HepG2 (cell line): Measurements from ENCODE around the gene MYO1C. TPM values are rescaled to one million over a fixed set of nuclear protein-coding genes. Genes with fewer than 3 reads are reported as not detected.

Experiments used
- ATAC-seq: fragments of 200-7000 bp; cut with Tn5 transposase; 3 replicates; pipeline ENCODE4 v1.9.1; 2020; ENCODE audit warnings: mild to moderate bottlenecking, moderate library complexity
- BruUV-seq: library from RNA; stranded (reverse); fragments of 400-500 nt; replicated peaks from 2 replicates; lab custom pipeline; 2021; lab: Mats Ljungman, UMichigan
- CTCF ChIA-PET: fragments of 300-600 bp; formaldehyde crosslinking; extraction: SDS; loops from one replicate; lab custom pipeline; 2021; ENCODE audit warnings: low total read pairs, inconsistent platforms, low intra/inter-chr PET ratio; lab: Yijun Ruan, JAX
- POLR2A ChIA-PET: fragments of 350-600 bp; sonication (Branson Sonifier 250); formaldehyde crosslinking; loops from one replicate; lab custom pipeline; 2020; ENCODE audit warnings: antibody characterized with exemption, inconsistent platforms; lab: Yijun Ruan, JAX
- DNase-seq: peaks from one replicate; pipeline ENCODE4 v3.0.0-alpha.2; 2015; ENCODE audit warnings: low spot score
- FAIRE-seq: peaks from 3 replicates; lab custom pipeline; 2011; peaks lifted over from hg19 to GRCh38; lab: Jason Lieb, UNC
- H2AFZ ChIP-seq: one replicate; pipeline ENCODE4 v1.6.1; 2011; ENCODE audit warnings: low read length, inconsistent platforms
- H3K27ac ChIP-seq: fragments of 300-600 bp; 3 replicates; pipeline ENCODE4 v1.8.0; 2011; ENCODE audit warnings: mixed run types, mild to moderate bottlenecking, mixed read lengths, low read length, inconsistent platforms; ENCODE audit not compliant: insufficient read depth; ENCODE audit errors: extremely low read length
- H3K27me3 ChIP-seq, 2 experiments: fragments of 200-600 bp in 1 of 2; 2 replicates in 1 of 2; 3 replicates in 1 of 2; pipeline versions ENCODE4 v1.6.0 to v1.8.0; 2011; ENCODE audit warnings: low read length in 2 of 2, mild to moderate bottlenecking in 2 of 2, moderate library complexity in 2 of 2, inconsistent platforms in 1 of 2; ENCODE audit not compliant: insufficient read depth in 2 of 2, control insufficient read depth in 1 of 2
- H3K36me3 ChIP-seq, 2 experiments: fragments of 200-600 bp in 1 of 2; replicated peaks in 1 of 2; 2 replicates in 1 of 2; 3 replicates in 1 of 2; pipeline versions ENCODE4 v1.5.1 to v1.8.0; 2011; ENCODE audit warnings: low read length in 2 of 2, inconsistent platforms in 1 of 2; ENCODE audit not compliant: insufficient read depth in 2 of 2, control insufficient read depth in 1 of 2
- H3K4me1 ChIP-seq: 2 replicates; pipeline ENCODE4 v1.5.1; 2012; ENCODE audit warnings: low read length, inconsistent platforms; ENCODE audit not compliant: insufficient read depth
- H3K4me2 ChIP-seq: 2 replicates; pipeline ENCODE4 v1.6.0; 2011; ENCODE audit warnings: low read depth, low read length, inconsistent platforms
- H3K4me3 ChIP-seq, 3 experiments: fragments of 200-600 bp in 1 of 3; sonication (generic), shearing (Covaris generic) in 1 of 3; replicated peaks in 1 of 3; 2 replicates each; pipeline ENCODE4 v1.5.1; 2011 to 2016; ENCODE audit warnings: low read length in 3 of 3, inconsistent platforms in 2 of 3, low read depth in 2 of 3, mild to moderate bottlenecking in 2 of 3, control low read depth in 1 of 3, mixed read lengths in 1 of 3; ENCODE audit not compliant: insufficient read depth in 1 of 3
- H3K79me2 ChIP-seq: one replicate; pipeline ENCODE4 v1.6.1; 2011; ENCODE audit warnings: low read length, inconsistent platforms; ENCODE audit not compliant: insufficient read depth
- H3K9ac ChIP-seq: 2 replicates; pipeline ENCODE4 v1.6.0; 2011; ENCODE audit warnings: mild to moderate bottlenecking, low read depth, low read length, inconsistent platforms; ENCODE audit not compliant: insufficient read depth
- H3K9me3 ChIP-seq: 2 replicates; pipeline ENCODE4 v1.5.1; 2012; ENCODE audit warnings: mild to moderate bottlenecking, low read length
- H4K20me1 ChIP-seq: 2 replicates; pipeline ENCODE4 v1.6.0; 2011; ENCODE audit warnings: inconsistent platforms, mild to moderate bottlenecking, low read length, moderate library complexity; ENCODE audit not compliant: insufficient read depth
- ARNT2 ChIP-seq: sonication (generic); formaldehyde crosslinking; IDR thresholded peaks from 2 replicates; pipeline ENCODE4 v1.8.0; 2022; ENCODE audit warnings: mild to moderate bottlenecking, low read depth, missing genetic modification reagents, moderate library complexity
- CHCHD3 ChIP-seq: sonication (generic); formaldehyde crosslinking; IDR thresholded peaks from 2 replicates; pipeline ENCODE4 v1.8.0; 2022; ENCODE audit warnings: mild to moderate bottlenecking, missing genetic modification reagents, moderate library complexity
- FIP1L1 ChIP-seq: fragments of 200-400 bp; formaldehyde crosslinking; IDR thresholded peaks from 2 replicates; pipeline ENCODE4 v1.6.1; 2018; ENCODE audit warnings: low read depth, mild to moderate bottlenecking, low read length, moderate library complexity, borderline replicate concordance; ENCODE audit not compliant: insufficient read depth
- JUNB ChIP-seq: sonication (generic); formaldehyde crosslinking; IDR thresholded peaks from 2 replicates; pipeline ENCODE4 v1.8.0; 2022; ENCODE audit warnings: missing genetic modification reagents, mild to moderate bottlenecking, borderline replicate concordance
- KDM4B ChIP-seq: sonication (generic); formaldehyde crosslinking; IDR thresholded peaks from 2 replicates; pipeline ENCODE4 v1.4.0; 2020; ENCODE audit warnings: missing genetic modification reagents
- MLLT10 ChIP-seq: sonication (generic); formaldehyde crosslinking; IDR thresholded peaks from 2 replicates; pipeline ENCODE4 v1.4.0; 2020; ENCODE audit warnings: missing genetic modification reagents
- NCOA2 ChIP-seq: sonication (generic); formaldehyde crosslinking; IDR thresholded peaks from 2 replicates; pipeline ENCODE4 v1.8.0; 2022; ENCODE audit warnings: inconsistent platforms
- NKX3-1 ChIP-seq: sonication (generic); formaldehyde crosslinking; IDR thresholded peaks from 2 replicates; pipeline ENCODE4 v1.5.0; 2020; ENCODE audit warnings: missing genetic modification reagents
- ZFP36L2 ChIP-seq: sonication (generic); formaldehyde crosslinking; IDR thresholded peaks from 2 replicates; pipeline ENCODE4 v1.4.0; 2020; ENCODE audit warnings: missing genetic modification reagents
- ZNF230 ChIP-seq: sonication (generic); formaldehyde crosslinking; IDR thresholded peaks from 2 replicates; pipeline ENCODE4 v1.4.0; 2020; ENCODE audit warnings: mild to moderate bottlenecking, missing genetic modification reagents
- ZNF282 ChIP-seq: fragments of 450-650 bp; IDR thresholded peaks from 2 replicates; pipeline ENCODE4 v1.6.1; 2018; ENCODE audit not compliant: partially characterized antibody
- ZNF792 ChIP-seq: IDR thresholded peaks from 2 replicates; pipeline ENCODE4 v1.6.1; 2016
- WGBS: methylation state at CpG from one replicate; pipeline ENCODE4 v1.1.6; 2017; ENCODE audit warnings: low lambda C conversion rate; 5-methylcytosine and 5-hydroxymethylcytosine counted together
- in situ Hi-C: cut with HindIII; loops from 2 replicates; pipeline ENCODE4 v1.10.0; 2017; ENCODE audit warnings: low pct_unique_long_range_greater_than_20kb; ENCODE audit not compliant: extremely low pct_ligation_motif_present
- intact Hi-C: fragments of 100-400 bp; cut with micrococcal nuclease; formaldehyde crosslinking; loops from one replicate; pipeline ENCODE4 v1.10.0; 2022; ENCODE audit not compliant: unreplicated experiment
- polyA plus RNA-seq, 8 experiments: library from polyadenylated mRNA; depleted of rRNA in 3 of 8; stranded (reverse) in 7 of 8; unstranded in 1 of 8; fragments of >200 nt; fragmentation: Illumina TruSeq in 4 of 8; extraction: Trizol in 4 of 8; gene quantifications; 2 replicates each; pipeline versions ENCODE4 v1.2.1 to v1.2.3, GENCODE V29; 2011 to 2016; ENCODE audit warnings: low read depth in 4 of 8, missing spikeins in 1 of 8, mixed read lengths in 1 of 8; ENCODE audit not compliant: insufficient read depth in 1 of 8
- total RNA-seq, 5 experiments: library from RNA; depleted of rRNA; stranded (reverse); fragments of >200 nt; fragmentation: Illumina TruSeq; extraction: Trizol; gene quantifications; 2 replicates each; pipeline ENCODE4 v1.2.3, GENCODE V29; 2016; ENCODE audit warnings: low read depth in 1 of 5
- TF ChIP-seq, protein P1 (sequence below): sonication (generic); formaldehyde crosslinking; IDR thresholded peaks from 2 replicates; pipeline ENCODE4 v1.4.0; 2020; ENCODE audit warnings: missing genetic modification reagents, mild to moderate bottlenecking, borderline replicate concordance
- TF ChIP-seq, protein P2 (sequence below): sonication (generic); formaldehyde crosslinking; IDR thresholded peaks from 2 replicates; pipeline ENCODE4 v1.8.1; 2023; ENCODE audit warnings: mild to moderate bottlenecking, moderate library complexity, missing genetic modification reagents
- TF ChIP-seq, protein P3 (sequence below): sonication (generic); formaldehyde crosslinking; IDR thresholded peaks from 2 replicates; pipeline ENCODE4 v1.5.1; 2020; ENCODE audit warnings: missing genetic modification reagents, mild to moderate bottlenecking, borderline replicate concordance

The MYO1C gene
- total and polyA plus RNA-seq, 2 of the 13 experiments (the other 11 are each of a cell fraction or from before 2014, with no cell fraction given): 22.7 to 40.8 TPM

DNA sequence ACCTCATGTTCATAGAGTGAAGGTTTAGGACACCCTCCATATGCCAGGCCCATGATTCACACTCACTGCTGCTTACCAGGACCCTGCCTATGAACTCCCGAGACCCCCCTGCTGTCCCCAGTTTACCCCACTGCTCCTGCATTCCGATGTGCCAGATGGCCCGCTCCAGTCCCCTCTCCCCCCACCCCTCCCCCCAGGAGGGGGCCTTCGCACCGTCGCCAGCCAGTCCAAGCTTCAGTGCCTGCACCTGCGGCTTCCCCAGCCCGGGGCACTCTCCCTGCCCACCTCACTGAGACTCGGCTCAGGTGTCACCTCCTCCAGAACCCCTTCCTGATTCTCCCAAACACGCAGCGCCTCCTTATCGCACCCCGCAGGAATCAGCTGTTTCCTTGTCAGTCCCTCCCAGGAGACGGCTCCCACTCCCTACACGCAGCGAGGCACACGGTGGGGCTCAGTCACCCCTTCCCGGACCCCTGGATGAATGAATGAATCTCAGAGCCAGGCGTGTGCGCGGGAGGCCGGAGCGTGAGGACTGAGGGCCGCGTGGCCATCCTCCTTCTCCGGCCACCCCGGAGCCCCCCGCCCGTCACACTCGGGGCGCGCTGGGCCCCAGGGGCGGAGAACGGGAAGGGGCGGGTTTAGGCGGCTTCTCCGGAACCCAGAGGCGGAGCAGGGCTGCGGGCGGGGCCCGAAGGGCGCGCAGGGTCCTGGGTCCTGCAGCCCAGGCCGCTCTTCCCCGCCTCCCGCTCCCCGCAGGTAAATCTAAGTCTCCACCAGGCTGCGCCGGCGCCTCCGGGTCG is 1.6 kb downstream of the MYO1C start:
- no peaks in the 10 kb centered on the region for H4K20me1 ChIP-seq
- H3K79me2 ChIP-seq: peaks cover 13% of the 10 kb centered on the region
- ChIA-PET POLR2A (interaction anchor here (0.6 to 2.3 kb wide), 4 partner anchors 23 to 67 kb away, joined by 5 to 11 read pairs (median 6); partner anchors contain the start of gene INPP5K), CTCF (no interaction called here)
- H3K4me2 ChIP-seq: peak overlapping the region; percentile 99
- WGBS: 1% methylated on average over 19 of the region's 52 CpGs
- BruUV-seq: no TSS peak
- ATAC-seq (peak; percentile 57), DNase-seq (peak; percentile 35), FAIRE-seq (no peak)
- in situ Hi-C loops (no loop called here), intact Hi-C loops (loop anchor here (1.0 kb wide), 1 partner anchor 36 kb away; no protein-coding TSS in a partner anchor)
- peak overlapping the region; percentile 74 for H3K27ac ChIP-seq
- H3K9me3 ChIP-seq: no peaks in the 10 kb centered on the region
- H3K36me3 ChIP-seq: no peaks in the 10 kb centered on the region
- H3K27me3 ChIP-seq: no peaks in the 10 kb centered on the region
- H3K4me3 ChIP-seq: peak overlapping the region; percentile 73 to 92 (median 85)
- peak overlapping the region; percentile 84 for H3K9ac ChIP-seq
- H3K4me1 ChIP-seq: peaks cover 45% of the 10 kb centered on the region
- H2AFZ ChIP-seq: no peak overlapping the region
- TF ChIP-seq, protein P1, sequence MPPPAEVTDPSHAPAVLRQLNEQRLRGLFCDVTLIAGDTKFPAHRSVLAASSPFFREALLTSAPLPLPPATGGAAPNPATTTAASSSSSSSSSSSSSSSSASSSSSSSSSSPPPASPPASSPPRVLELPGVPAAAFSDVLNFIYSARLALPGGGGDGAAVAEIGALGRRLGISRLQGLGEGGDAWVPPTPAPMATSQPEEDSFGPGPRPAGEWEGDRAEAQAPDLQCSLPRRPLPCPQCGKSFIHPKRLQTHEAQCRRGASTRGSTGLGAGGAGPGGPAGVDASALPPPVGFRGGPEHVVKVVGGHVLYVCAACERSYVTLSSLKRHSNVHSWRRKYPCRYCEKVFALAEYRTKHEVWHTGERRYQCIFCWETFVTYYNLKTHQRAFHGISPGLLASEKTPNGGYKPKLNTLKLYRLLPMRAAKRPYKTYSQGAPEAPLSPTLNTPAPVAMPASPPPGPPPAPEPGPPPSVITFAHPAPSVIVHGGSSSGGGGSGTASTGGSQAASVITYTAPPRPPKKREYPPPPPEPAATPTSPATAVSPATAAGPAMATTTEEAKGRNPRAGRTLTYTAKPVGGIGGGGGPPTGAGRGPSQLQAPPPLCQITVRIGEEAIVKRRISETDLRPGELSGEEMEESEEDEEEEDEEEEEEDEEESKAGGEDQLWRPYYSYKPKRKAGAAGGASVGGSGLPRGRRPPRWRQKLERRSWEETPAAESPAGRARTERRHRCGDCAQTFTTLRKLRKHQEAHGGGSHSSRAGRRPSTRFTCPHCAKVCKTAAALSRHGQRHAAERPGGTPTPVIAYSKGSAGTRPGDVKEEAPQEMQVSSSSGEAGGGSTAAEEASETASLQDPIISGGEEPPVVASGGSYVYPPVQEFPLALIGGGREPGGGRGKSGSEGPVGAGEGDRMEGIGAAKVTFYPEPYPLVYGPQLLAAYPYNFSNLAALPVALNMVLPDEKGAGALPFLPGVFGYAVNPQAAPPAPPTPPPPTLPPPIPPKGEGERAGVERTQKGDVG (CRISPR knock-in tag): 0 out of 2 replicates have a peak, but pooled peaks have one; percentile 22
- no peak for TF ChIP-seq NKX3-1 (CRISPR knock-in tag)
- TF ChIP-seq, protein P2, sequence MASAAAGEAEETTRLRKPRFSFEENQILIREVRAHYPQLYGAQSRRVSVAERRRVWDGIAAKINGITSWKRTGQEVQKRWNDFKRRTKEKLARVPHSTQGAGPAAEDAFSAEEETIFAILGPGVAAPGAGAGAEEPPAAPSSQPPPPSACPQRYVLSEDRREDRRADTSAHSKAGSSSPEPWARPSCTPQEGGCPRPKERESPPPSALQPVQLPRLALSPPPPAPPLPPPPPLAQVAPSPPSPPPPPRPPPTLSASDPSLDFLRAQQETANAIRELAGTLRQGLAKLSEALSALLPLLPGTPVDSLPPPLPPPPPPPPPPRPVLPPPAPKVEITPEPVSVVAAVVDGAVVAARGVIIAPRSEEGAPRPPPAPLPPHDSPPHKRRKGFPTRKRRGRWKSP: peak; percentile 51; the same call in 1 of the 2 replicates
- TF ChIP-seq ZNF282: no peak
- no peak for TF ChIP-seq ZFP36L2 (CRISPR knock-in tag)
- 0 out of 2 replicates have a peak, but pooled peaks have one; percentile 17 for TF ChIP-seq ZNF792 (CRISPR knock-in tag)
- TF ChIP-seq CHCHD3: no peak
- no peak; the same call in 1 of the 2 replicates for TF ChIP-seq KDM4B
- no peak for TF ChIP-seq ZNF230 (CRISPR knock-in tag)
- TF ChIP-seq, protein P3, sequence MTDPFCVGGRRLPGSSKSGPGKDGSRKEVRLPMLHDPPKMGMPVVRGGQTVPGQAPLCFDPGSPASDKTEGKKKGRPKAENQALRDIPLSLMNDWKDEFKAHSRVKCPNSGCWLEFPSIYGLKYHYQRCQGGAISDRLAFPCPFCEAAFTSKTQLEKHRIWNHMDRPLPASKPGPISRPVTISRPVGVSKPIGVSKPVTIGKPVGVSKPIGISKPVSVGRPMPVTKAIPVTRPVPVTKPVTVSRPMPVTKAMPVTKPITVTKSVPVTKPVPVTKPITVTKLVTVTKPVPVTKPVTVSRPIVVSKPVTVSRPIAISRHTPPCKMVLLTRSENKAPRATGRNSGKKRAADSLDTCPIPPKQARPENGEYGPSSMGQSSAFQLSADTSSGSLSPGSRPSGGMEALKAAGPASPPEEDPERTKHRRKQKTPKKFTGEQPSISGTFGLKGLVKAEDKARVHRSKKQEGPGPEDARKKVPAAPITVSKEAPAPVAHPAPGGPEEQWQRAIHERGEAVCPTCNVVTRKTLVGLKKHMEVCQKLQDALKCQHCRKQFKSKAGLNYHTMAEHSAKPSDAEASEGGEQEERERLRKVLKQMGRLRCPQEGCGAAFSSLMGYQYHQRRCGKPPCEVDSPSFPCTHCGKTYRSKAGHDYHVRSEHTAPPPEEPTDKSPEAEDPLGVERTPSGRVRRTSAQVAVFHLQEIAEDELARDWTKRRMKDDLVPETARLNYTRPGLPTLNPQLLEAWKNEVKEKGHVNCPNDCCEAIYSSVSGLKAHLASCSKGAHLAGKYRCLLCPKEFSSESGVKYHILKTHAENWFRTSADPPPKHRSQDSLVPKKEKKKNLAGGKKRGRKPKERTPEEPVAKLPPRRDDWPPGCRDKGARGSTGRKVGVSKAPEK (CRISPR knock-in tag): no peak
- TF ChIP-seq JUNB (CRISPR knock-in tag): no peak
- 0 out of 2 replicates have a peak, but pooled peaks have one; percentile 20 for TF ChIP-seq NCOA2 (CRISPR knock-in tag)
- no peak for TF ChIP-seq FIP1L1
- TF ChIP-seq MLLT10: no peak
- peak; percentile 62 for TF ChIP-seq ARNT2 (CRISPR knock-in tag)
